Thymus (tissue), 11 donors: ENCODE data around the gene CDC42EP3. TPM values are rescaled to one million over a fixed set of nuclear protein-coding genes. Genes with fewer than 3 reads are reported as not detected.

Experiments used
- DNase-seq, 9 donors: peaks; one replicate each; pipeline ENCODE4 v3.0.0-alpha.2; 2013; ENCODE audit warnings: low spot score in 9 of 9, low read depth in 6 of 9, missing footprints in 1 of 9
- H3K27ac ChIP-seq, 2 donors: one replicate each; pipeline ENCODE4 v1.5.1; 2013; ENCODE audit warnings: control low read depth in 1 of 2, low read depth in 1 of 2, low read length in 1 of 2, mild to moderate bottlenecking in 1 of 2, moderate library complexity in 1 of 2
- H3K27me3 ChIP-seq, 2 donors: one replicate each; pipeline ENCODE4 v1.5.1; 2013; ENCODE audit warnings: low read length in 1 of 2; ENCODE audit not compliant: control insufficient read depth in 2 of 2, insufficient read depth in 1 of 2
- H3K36me3 ChIP-seq, 2 donors: one replicate each; pipeline ENCODE4 v1.5.1; 2013; ENCODE audit warnings: low read length in 1 of 2, mild to moderate bottlenecking in 1 of 2, moderate library complexity in 1 of 2; ENCODE audit not compliant: control insufficient read depth in 2 of 2, insufficient read depth in 2 of 2
- H3K4me1 ChIP-seq, 2 donors: one replicate each; pipeline ENCODE4 v1.5.1; 2013; ENCODE audit warnings: low read length in 2 of 2; ENCODE audit not compliant: control insufficient read depth in 2 of 2, insufficient read depth in 2 of 2
- H3K4me3 ChIP-seq, 2 donors: one replicate each; pipeline ENCODE4 v1.5.1; 2013; ENCODE audit warnings: low read length in 2 of 2, control low read depth in 1 of 2, mild to moderate bottlenecking in 1 of 2
- H3K9me3 ChIP-seq, 2 donors: one replicate each; pipeline ENCODE4 v1.5.1; 2013; ENCODE audit warnings: low read length in 1 of 2, mild to moderate bottlenecking in 1 of 2; ENCODE audit not compliant: control insufficient read depth in 2 of 2, insufficient read depth in 1 of 2
- WGBS: extraction: QIAGEN DNeasy Blood & Tissue Kit; methylation state at CpG from one replicate; pipeline ENCODE4 v1.1.7; 2013; 5-methylcytosine and 5-hydroxymethylcytosine counted together
- polyA plus RNA-seq: library from polyadenylated mRNA; stranded (reverse); fragments of 200-250 nt; gene quantifications from one replicate; pipeline ENCODE4 v1.2.3, GENCODE V29; 2013
- total RNA-seq: library from RNA; stranded (reverse); fragments of 120-200 nt; gene quantifications from one replicate; pipeline ENCODE4 v1.2.4, GENCODE V29; 2013
- donor health status: healthy.

CDC42EP3 gene
- total and polyA plus RNA-seq, 2 donors: 18.8 to 19.1 TPM

GRCh38 chr2:37647971-37648330, 23.5 kb downstream of the CDC42EP3 start:
- 96% methylated on average over 2 of the region's 2 CpGs for WGBS

GRCh38 chr2:37645836-37646235, 25.6 kb downstream of the CDC42EP3 start:
- H3K27me3 ChIP-seq: no peaks in the 10 kb centered on the region
- no peak overlapping the region for H3K4me3 ChIP-seq
- WGBS: 98% methylated on average over 9 of the region's 9 CpGs
- H3K27ac ChIP-seq: peak overlapping the region in 1 of 2 donors; percentile 62
- DNase-seq: no peak
- H3K36me3 ChIP-seq: peaks cover 11 to 35% of the 10 kb centered on the region in 2 donors
- H3K4me1 ChIP-seq: peaks cover 36 to 49% of the 10 kb centered on the region in 2 donors
- H3K9me3 ChIP-seq: peaks cover 0 to 15% of the 10 kb centered on the region in 2 donors

More at GRCh38 chr2:37647971-37648330, 23.5 kb downstream of the CDC42EP3 start:
- peaks cover 0 to 15% of the 10 kb centered on the region in 2 donors for H3K9me3 ChIP-seq
- H3K4me1 ChIP-seq: peaks cover 29 to 56% of the 10 kb centered on the region in 2 donors
- no peaks in the 10 kb centered on the region for H3K27me3 ChIP-seq
- no peak for DNase-seq
- no peak overlapping the region for H3K4me3 ChIP-seq
- peak overlapping the region in 1 of 2 donors; percentile 87 for H3K27ac ChIP-seq
- H3K36me3 ChIP-seq: peaks cover 11 to 30% of the 10 kb centered on the region in 2 donors

DNA sequence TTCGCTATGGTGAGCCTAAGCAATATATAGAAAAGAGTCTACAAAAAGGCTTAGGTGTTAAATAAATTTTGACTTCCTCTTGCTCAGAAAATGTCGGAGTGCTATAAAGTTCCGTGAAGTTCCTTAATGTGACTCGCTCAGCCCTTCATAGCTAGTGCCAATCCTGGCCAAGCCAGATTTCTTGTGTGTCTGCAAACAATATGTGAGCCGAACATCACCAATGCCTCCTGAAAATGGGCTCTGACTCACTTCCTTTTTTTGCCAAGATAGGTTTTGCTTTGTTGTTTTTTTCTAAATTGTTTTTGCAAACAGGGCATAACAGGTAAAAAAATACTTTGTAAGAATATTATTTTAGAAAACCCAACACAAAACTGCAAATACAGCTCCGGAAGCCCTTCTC, 26.1 kb downstream of the CDC42EP3 start:
- Histone ChIP-seq H3K9me3 (peaks cover 0 to 15% of the 10 kb centered on the region in 2 donors), H3K27me3 (no peaks in the 10 kb centered on the region), H3K4me3 (no peak overlapping the region), H3K27ac (no peak overlapping the region), H3K36me3 (peaks cover 11 to 35% of the 10 kb centered on the region in 2 donors), H3K4me1 (peaks cover 36 to 49% of the 10 kb centered on the region in 2 donors)
- 65% methylated on average over 6 of the region's 6 CpGs for WGBS
- no peak for DNase-seq

DNA sequence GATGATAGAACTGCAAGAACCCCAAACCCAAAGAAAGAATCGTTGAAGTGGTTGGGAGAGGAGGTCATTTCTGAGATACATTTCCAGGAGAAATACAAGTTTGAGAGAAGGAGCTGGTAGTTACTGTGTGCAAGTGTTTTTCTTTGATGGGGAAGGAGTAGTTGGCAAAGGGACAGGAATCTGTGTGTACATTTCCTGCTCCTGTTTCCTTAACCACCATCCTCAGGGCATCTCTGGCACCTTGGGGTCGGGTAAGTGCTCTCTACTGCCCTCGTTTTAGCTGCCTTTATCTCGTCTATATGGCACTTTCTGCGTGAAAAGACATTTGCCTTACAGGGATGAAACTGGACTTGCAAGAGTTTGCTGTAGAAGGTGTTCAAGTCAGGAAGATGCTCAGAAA, 27.3 kb downstream of the CDC42EP3 start:
- peaks cover 39 to 49% of the 10 kb centered on the region in 2 donors for H3K4me1 ChIP-seq
- WGBS: 92% methylated on average over 5 of the region's 5 CpGs
- no peaks in the 10 kb centered on the region for H3K27me3 ChIP-seq
- no peak overlapping the region for H3K4me3 ChIP-seq
- no peak for DNase-seq
- peaks cover 11 to 35% of the 10 kb centered on the region in 2 donors for H3K36me3 ChIP-seq
- no peak overlapping the region for H3K27ac ChIP-seq
- peaks cover 0 to 15% of the 10 kb centered on the region in 2 donors for H3K9me3 ChIP-seq

DNA sequence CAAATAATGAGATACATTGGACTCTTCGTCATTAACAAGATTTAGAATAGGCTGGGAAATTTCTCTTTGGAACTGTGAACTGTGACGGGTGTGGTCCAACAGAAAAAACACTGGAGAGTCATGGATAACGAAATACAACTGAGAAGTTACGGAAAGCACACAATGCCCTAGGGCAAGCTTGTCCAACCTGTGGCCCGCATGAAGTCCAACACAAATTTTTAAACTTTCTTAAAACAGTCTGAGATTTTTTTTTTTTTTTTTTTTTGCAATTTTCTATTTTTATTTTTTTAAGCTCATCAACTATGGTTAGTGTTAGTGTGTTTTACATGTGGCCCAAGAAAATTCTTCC, 27.7 kb downstream of the CDC42EP3 start:
- H3K9me3 ChIP-seq: peaks cover 0 to 13% of the 10 kb centered on the region in 2 donors
- DNase-seq: no peak
- no peak overlapping the region for H3K4me3 ChIP-seq
- H3K27ac ChIP-seq: peak overlapping the region in 1 of 2 donors; percentile 85
- H3K27me3 ChIP-seq: no peaks in the 10 kb centered on the region
- peaks cover 11 to 35% of the 10 kb centered on the region in 2 donors for H3K36me3 ChIP-seq
- H3K4me1 ChIP-seq: peaks cover 39 to 44% of the 10 kb centered on the region in 2 donors
- WGBS: 98% methylated on average over 5 of the region's 5 CpGs

DNA sequence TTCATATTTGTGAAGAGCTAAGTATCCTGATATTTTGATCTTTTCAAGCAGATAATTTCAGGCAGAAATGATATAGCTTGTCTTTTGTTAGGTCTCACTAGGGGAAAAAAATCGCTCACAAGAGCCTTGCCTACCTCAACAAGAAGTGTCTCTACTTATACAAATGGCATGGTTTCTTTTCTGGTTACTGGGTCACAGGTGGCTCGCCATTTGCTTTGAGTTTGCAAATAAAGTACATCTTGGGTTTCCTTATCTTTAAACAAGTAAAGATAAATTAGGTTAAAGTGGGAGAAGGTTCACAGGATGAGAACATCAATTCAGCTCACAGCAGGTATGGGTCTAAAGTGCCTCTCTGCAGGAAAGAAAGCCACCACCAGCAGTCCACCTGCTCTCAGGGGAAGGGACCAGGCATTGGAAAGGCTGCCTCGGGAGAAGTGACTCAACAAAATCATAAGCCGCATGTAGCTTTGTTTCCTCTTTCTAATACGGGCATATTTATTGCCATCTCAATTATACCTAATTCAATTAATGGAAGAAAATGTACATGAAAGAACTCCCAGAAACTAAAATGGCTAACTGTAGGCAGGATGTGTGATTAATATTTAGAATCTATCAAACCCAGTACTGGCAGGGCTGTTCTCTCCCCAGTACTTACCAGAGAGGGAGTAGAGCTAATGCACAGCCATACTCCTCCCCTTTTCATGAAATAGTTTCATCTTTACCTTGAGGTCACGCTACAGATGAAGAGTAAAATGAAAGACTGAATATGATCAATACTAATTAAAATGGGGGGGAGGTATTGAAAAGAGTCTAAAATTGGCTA, 28.3 kb downstream of the CDC42EP3 start:
- peaks cover 0 to 7% of the 10 kb centered on the region in 2 donors for H3K9me3 ChIP-seq
- DNase-seq: peak in 6 of 9 donors; percentile 48 to 78 (median 54)
- peaks cover 11 to 32% of the 10 kb centered on the region in 2 donors for H3K36me3 ChIP-seq
- 33% methylated on average over 6 of the region's 6 CpGs for WGBS
- H3K27me3 ChIP-seq: no peaks in the 10 kb centered on the region
- peak overlapping the region; percentile 53 to 85 for H3K27ac ChIP-seq
- H3K4me1 ChIP-seq: peaks cover 35 to 38% of the 10 kb centered on the region in 2 donors
- no peak overlapping the region for H3K4me3 ChIP-seq

DNA sequence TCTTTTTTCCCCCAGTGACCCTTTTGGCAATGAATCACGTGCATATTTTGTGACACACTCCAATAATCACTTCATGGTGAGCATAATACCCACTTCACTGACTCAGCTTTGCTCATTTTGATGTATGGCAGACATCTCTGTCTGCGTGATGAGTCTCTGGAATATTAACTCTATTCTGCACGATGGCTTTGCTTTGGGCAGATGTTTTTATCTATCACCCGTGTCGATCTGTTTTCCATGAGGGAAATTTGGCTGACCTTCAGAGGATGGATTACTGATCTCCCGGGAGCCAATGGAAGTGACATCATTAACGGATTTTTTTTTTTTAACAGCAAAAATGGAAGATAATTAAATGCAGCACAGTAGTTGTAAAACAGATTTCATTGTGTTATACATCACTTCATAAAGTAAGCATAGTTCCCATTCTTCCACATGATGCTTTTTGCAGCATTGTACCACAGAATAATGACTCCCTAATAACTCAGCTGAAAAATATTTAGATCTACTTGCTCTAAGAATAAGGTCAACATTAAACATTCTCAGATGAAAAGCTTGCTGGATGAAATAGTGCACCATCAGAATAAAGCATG, 29.8 kb downstream of the CDC42EP3 start:
- H3K36me3 ChIP-seq: peaks cover 7 to 23% of the 10 kb centered on the region in 2 donors
- H3K27me3 ChIP-seq: no peaks in the 10 kb centered on the region
- H3K27ac ChIP-seq: no peak overlapping the region
- 96% methylated on average over 7 of the region's 7 CpGs for WGBS
- peaks cover 38 to 42% of the 10 kb centered on the region in 2 donors for H3K4me1 ChIP-seq
- no peak for DNase-seq
- H3K9me3 ChIP-seq: no peaks in the 10 kb centered on the region
- no peak overlapping the region for H3K4me3 ChIP-seq

- WGBS: 97% methylated on average over 3 of the region's 3 CpGs
- DNase-seq: no peak
- Histone ChIP-seq H3K36me3 (peaks cover 3 to 10% of the 10 kb centered on the region in 2 donors), H3K4me3 (no peak overlapping the region), H3K9me3 (no peaks in the 10 kb centered on the region), H3K27ac (no peak overlapping the region), H3K4me1 (peaks cover 50 to 51% of the 10 kb centered on the region in 2 donors), H3K27me3 (no peaks in the 10 kb centered on the region)
Observed at GRCh38 chr2:37639631-37640030, 31.8 kb downstream of the CDC42EP3 start.

DNA sequence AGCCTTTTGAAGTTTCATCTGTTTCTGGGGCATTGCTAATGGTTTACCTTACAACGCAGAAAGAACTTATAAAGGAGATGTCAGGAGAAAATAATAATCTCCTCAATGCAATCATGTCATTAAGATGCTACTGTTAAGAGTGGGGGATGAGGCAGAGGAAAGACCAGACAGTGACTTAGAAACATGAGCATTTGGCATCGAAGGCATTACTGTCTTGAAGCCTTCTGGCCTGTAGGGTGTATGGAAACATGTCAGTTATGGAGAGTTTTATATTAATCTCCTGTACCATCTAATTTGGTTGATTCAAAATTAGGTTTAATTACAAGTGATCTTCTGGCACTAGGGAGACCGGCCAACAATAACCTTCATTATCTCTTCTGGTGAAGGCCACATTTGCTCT, 32.5 kb downstream of the CDC42EP3 start:
- peaks cover under 1 to 5% of the 10 kb centered on the region in 2 donors for H3K36me3 ChIP-seq
- no peak for DNase-seq
- H3K27ac ChIP-seq: peak overlapping the region in 1 of 2 donors; percentile 34
- no peaks in the 10 kb centered on the region for H3K9me3 ChIP-seq
- H3K4me3 ChIP-seq: no peak overlapping the region
- WGBS: 97% methylated on average over 3 of the region's 3 CpGs
- no peaks in the 10 kb centered on the region for H3K27me3 ChIP-seq
- H3K4me1 ChIP-seq: peaks cover 44 to 49% of the 10 kb centered on the region in 2 donors
